Endometrium (tissue), 2 donors: ENCODE results near the gene MPHOSPH9.
"Not testable (repeated sequence)": the region's sequence is repeated elsewhere in the genome, so short reads cannot be mapped to it uniquely, and the experiment has no call there.

Source experiments
- FAIRE-seq: peaks from 2 replicates; lab custom pipeline; 2012; peaks lifted over from hg19 to GRCh38; lab: Jason Lieb, UNC
- donor health status: control.
- donor health status: control.

MPHOSPH9 gene

DNA sequence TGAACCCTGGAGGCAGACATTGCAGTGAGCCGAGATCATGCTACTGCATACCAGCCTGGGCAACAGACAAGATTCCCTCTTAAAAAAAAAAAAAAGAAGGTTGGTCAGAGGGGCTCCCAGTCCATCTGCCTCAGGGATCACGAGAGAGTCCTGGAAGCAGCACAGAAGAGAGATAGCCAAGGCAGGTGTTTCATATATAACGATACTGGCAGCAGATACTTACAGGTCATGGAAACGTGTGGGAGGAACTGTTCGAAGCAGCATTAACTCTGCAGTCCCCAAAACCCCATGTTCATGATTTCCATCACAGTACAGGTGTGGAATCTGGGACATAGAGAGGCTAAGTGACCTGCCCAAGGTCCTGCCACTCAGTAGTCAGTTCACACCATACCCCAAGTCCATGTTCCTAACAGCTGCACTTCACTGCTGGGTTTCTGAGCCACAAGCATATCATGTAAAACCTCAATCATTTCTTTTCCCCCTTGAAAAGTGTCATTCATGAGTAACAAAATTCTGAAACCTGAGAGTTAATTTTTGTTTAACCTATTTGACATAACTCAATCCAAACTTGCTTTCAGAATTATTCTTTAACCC, 22.0 kb upstream of the MPHOSPH9 start:
- no peak for FAIRE-seq

DNA sequence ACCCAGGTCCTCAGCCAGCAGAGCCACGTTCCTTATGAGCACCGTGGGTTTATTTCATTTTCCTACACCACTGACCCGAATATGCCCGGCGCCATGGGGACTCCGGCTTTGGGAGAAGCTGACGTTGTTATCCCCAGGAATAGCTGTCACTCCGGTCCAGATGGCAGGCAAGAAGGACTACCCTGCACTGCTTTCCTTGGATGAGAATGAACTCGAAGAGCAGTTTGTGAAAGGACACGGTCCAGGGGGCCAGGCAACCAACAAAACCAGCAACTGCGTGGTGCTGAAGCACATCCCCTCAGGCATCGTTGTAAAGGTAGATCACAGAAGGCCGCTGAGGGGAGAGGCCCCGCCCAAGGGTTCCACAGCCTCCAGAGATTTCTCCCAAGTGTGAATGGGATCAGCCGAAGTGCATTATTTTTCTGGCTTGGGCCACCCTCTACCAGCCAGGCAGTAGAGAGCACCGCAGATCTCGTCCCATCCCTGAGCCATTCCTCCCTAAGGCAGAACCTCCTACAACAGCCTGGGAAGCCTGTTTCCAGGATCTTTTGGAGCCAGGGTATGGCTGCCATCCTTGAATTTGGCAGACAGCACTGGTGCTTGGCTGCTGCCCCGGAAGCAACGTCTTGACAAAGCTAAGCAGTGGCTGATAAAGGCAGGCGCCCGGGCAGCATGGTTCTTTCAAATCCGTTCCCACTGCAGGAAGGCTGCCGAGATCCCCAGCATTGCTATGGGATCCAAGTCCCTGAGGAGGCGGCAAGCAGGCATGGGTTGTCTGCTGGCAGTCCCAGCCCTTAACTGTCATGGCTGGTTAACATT, 20.9 kb upstream of the MPHOSPH9 start:
- no peak for FAIRE-seq

DNA sequence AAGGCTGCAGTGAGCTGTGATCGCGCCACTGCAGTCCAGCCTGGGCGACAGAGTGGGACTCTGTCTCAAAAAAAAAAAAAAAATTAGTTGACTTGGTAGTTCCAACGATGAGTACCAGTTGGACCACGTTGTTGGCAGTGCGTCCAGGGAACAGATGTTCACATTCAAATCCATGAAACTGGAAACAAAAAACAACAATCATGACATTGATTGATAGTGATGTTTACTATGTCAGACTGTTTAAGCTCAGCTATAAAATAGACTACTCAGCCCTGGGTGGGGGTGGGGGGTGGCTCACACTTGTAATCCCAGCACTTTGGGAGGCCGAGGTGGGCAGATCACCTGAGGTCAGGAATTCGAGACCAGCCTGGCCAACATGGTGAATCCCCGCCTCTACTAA, 19.4 kb upstream of the MPHOSPH9 start:
- not testable (repeated sequence) for FAIRE-seq

DNA sequence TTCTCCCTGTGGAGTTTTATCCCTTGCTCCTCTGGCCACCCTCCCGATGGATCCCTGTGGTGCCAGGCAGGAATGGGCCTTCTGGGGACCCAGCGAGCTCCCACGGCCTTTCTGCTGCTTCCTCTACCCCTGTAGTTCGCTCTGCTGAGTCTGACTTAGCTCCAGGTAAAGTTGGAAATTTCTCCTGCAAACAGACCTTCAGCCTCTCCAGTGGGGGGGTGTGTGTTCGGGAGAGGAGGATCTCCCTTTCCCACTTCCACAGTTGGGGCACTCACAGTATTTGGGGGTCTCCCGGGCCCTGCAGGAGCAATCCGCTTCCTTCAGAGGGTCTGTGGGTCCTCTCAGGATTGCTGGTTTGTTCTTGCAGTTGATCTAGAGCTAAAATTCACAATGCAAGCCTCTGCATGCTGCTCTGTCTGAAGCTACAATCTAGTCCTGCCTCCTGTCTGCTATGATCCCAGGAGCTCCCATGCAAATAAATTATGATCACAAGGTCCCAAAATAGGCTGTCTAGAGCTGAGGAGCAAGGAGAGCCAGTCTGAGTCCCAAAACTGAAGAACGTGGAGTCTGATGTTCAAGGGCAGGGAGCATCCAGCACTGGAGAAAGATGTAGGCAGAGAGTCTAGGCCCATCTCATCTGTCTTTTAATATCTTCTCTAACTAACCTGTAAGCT, 18.6 kb upstream of the MPHOSPH9 start:
- no peak for FAIRE-seq

DNA sequence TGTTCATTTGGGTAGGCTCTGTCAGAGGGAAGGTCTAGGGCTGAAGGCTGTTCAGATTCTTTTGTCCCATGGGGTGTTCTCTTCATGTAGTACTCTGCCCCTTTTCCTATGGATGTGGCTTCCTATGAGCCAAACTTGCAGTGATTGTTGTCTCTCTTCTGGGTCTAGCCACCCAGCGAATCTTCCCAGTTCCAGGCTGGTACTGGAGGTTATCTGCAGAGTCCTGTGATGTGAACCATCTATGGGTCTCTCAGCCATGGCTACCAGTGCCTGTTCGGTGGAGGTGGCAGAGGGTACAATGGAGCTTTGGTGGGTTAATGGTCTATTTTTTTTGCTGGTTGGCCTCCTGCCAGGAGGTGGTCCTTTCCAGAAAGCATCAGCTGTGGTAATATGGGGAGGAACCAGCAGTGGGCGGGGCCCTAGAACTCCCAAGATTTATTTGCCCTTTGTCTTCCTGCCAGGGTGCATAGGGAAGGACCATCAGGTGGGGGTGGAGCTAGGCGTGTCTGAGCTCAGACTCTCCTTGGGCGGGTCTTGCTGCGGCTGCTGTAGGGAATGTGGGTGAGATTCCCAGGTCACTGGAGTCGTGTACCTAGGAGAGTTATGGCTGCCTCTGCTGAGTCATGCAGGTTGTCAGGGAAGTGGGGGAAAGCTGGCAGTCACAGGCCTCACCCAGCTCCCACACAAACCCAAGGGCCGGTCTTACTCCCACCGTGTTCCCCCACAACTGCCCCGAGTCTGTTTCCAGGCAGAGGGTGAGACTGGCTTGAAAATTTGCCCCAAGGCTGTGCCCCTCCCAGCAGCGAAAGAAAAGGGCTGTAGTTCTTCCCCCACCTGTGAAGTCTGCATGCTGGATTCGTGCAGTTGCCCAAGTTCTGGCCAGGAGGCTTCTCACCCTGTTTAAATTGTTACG, 17.8 kb upstream of the MPHOSPH9 start:
- no peak for FAIRE-seq

DNA sequence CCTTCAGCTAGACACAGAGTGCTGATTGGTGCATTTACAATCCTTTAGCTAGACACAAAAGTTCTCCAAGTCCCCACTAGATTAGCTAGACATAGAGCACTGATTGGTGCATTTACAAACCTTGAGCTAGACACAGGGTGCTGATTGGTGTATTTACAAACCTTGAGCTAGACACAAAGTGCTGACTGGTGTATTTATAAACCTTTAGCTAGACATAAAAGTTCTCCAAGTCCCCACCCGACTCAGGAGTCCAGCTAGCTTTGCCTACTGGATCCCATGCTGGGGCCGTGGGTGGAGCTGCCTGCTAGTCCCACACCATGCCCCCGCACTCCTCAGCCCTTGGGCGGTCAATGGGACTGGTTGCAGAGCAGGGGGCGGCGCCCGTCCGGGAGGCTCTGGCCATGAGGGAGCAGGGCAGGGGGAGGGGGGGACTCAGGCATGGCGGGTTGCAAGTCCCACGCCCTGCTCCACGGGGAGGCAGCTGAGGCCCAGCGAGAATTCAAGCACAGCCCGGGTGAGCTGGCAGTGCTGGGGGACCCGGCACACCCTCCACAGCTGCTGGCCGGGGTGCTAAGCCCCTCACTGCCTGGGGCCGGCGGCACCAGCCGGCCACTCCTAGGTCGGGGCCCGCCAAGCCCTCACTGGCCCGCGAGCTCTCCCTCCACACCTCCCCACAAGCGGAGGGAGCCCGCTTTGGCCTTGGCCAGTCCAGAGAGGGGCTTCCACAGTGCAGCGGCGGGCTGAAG, 16.2 kb upstream of the MPHOSPH9 start:
- FAIRE-seq = not testable (repeated sequence)

DNA sequence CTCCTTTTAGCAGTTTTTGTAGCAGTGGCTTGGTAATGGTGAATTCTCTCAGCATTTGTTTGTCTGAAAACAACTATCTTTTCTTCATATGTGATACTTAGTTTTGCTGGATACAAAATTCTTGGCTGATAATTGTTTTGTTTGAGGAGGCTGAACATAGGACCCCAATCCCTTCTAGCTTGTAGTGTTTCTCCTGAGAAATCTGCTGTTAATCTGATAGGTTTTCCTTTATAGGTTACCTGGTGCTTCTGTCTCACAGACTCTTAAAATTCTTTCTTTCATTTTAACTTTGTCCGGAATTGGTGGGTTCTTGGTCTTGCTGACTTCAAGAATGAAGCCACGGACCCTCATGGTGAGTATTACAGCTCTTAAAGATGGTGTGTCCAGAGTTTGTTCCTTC, 15.2 kb upstream of the MPHOSPH9 start:
- FAIRE-seq = not testable (repeated sequence)

DNA sequence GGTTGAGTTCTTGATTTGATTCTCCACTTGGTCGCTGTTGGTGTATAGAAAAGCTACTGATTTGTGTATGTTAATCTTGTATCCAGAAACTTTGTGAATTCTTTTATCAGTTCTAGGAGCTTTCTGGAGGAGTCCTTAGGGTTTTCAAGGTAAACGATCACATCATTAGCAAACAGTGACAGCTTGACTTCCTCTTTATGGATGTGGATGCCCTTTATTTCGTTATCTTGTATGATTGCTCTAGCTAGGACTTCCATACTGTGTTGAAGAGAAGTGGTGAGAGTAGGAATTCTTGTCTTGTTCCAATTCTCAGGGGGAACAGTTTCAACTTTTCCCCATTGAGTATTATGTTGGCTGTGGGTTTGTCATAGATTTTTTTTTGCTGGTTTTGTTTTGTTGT, 12.7 kb upstream of the MPHOSPH9 start:
- FAIRE-seq = no peak

DNA sequence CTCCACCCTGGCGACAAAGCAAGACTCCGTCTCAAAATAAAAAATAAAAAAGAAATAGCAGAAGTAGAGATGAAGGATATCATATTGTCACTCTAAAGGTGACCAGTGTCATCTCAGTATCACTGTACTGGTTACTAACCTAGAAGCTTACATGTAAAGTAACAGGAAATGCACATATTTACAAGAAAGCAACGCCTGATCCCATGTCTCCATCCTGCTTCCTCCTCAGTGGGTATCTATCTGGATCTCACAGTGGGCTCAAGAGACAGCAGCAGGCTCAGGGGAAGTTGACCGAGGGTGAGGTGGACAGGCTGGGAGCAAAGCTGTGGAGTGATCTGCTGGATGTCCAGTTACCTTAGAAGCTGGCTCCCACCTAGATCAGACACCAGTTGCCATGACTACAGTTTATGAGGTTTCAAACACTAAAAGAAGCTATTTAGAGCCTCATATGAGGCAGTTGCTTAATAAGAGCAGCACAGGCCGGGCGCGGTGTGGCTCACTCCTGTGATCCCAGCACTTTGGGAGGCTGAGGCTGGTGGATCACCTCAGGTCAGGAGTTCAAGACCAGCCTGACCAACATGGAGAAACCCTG, 10.8 kb upstream of the MPHOSPH9 start:
- FAIRE-seq = no peak

DNA sequence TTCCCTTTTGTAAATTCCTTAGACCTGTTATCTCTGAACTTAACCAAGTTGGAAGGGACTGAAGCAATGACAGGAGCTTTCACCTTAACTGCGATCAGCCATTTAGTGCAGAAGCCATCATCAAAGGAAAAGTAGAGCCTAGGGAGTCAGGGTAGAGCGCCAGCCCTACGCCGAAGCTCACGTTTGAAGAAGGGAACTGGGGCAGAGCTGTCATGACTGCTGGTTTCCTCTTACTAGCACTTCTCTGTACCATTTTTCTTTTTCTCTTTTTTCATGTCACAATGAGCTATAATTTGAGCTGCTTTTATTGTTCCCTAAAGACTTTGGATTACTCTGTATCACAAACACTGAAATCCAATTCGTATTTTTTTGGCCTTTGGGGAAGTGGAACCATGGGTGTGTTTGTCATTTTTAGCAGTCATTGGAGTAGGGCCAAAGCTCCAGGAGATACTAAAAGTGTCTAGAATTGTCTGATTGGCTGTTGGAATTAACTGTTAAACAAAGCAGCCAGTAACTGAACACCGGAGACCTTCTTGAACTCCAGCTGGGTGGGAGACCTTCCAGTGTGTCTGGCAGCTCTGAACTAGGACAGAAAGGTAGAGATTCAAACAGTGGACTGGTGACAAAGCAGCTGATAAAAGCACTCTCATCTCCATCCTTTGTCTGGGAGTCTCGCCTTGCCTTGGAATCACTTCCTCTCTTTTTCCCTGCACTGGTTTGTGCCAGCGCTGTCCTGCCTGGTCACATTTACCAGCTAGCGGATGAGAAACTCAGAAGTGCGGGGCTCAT, 9.4 kb upstream of the MPHOSPH9 start:
- FAIRE-seq = no peak

DNA sequence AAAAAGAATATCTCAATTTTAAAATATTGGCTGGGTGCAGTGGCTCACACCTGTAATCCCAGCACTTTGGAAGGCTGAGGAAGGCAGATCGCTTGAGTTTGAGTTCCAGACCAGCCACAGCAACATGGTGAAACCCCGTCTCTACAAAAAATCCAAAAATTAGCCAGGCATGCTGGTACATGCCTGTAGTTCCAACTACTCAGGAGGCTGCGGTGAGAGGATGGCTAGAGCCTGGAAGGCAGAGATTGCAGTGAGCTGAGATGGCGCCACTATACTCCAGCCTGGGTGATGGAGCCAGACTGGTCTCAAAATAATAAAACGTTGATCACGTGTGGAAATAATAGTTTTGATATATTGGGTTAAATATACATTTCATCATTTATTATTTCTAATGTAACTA, 6.0 kb upstream of the MPHOSPH9 start:
- no peak for FAIRE-seq

DNA sequence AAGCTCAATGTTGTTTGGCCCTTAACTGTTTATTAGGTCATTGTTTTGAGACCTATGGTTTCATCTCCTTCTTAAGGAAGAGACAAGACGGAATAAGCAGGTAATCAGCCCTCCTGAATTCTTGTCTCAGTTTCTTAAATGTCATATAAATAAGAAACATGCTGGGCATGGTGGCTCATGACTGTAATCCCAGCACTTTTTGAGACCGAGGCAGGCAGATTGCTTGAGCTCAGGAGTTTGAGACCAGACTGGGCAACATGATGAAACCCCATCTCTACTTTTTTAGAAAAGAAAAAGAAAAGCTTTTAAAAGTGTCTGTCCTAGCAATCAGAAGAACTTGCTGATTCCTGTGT, 5.4 kb upstream of the MPHOSPH9 start:
- FAIRE-seq = no peak

DNA sequence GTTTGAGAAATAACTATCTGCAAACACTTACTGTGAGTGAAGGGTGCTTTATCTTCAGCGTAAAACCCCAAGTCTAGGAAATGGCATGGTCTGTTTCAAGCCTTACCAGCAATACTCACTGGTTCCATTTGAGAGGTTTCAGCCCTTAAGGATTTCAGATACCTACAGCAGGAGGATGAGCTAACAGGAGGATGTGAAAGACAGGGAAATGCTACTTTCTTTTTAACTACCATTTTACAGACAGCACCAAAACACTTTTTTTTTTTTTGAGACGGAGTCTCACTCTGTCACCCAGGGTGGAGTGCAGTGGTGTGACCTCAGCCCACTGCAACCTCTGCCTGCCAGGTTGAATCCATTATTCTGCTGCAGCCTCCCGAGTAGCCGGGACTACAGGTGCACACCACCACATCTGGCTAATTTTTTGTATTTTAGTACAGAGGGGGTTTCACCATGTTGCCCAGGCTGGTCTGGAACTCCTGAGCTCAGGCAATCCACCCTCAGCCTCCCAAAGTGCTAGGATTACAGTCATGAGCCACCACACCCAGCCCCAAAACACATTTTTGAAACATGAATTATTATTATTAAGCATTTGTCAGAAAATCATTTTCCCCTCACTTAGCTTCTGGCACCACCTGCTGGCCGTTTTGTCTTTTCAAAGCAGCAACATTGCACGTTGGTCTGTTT, 4.8 kb upstream of the MPHOSPH9 start:
- FAIRE-seq = no peak

DNA sequence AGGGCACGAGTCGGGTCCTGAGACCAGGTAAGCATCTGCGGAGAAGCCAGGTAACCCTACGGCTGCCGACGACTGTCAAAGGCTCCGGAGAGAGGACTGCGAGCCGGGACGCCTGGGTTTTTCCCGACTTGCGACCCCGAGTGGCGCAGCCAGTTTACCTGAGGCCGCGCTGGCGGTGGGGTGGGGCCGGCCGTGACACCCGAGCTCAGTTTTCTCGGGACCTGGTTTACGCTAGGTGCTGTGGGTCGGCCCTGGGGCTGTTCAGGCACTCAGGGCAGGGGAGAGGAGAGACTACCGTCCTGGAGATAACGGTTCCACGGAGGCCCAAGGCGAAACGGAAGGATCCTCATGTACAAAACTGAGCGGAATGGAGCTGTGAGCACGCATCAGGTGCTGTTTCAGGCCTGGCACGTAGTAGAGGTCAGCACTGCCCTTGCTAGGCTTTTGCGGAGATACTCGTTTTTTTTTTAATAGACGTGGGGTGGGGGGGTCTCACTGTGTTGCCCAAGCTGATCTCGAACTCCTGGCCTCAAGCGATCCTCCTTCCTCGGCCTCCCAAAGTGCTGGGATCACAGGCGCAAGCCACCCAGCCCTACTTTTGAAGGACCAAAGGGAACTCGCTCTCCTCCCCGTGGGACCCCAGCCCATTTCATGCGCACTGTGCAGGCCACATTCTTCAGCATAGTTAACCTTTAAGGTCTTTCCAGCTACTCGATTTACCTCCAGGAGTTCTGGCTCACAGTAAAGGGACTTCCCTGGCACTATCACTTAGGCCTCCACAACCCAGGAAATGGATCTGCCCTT, 766 bp upstream of the MPHOSPH9 start:
- FAIRE-seq = no peak

DNA sequence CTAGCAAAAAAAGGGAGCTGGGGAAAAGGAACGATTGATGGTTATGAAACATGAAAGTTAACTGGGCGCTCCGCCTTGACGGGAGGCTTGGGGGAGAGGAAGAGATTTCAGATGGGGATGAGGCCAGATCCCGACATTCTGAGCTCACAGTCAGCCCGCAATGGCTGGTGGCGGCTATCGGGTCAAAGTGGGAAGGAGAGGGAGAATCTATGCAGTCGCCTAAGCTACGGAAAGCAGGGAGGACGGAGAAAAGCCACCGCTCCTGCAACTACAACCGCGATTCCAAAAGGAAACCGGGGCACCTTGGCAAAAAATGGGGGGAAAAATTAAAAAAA, 502 bp downstream of the MPHOSPH9 start:
- FAIRE-seq = no peak

DNA sequence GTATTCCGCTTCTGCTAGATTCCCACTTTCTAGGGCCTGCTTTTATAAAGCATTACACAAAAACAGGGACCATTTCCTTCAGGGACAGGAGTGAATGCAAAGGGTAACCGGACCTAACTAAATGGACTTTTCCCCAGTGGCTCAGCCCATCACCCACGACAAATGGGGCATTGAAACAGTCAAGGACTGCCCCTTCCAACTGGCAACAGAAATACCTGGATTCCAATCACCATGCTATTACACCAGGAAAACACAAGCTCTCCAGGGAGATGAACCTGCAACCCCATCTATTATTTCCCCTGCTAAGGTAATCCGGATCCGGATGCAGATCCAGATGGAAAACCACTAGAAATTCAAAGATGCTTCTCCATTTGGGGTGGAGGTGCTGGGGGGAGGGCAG, 1.0 kb downstream of the MPHOSPH9 start:
- FAIRE-seq = no peak

DNA sequence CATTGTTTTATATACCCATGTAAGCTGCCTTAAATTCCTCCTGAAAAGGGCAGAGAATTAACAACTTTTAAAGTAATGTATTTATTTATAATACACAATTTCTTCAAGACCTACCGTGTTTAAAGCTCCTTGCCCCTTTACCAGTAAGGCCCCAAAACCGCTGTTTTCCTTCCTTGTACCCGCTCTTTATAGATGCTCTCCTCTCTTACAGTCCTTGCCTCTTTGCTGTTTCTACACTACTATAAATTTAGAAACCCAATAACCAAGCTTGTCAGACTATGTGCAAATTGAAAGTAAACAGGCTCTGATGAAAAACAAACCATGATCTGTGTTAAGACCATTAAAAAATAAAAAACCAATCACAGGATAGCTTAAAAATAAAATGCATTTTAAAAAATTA, 3.9 kb downstream of the MPHOSPH9 start:
- no peak for FAIRE-seq

DNA sequence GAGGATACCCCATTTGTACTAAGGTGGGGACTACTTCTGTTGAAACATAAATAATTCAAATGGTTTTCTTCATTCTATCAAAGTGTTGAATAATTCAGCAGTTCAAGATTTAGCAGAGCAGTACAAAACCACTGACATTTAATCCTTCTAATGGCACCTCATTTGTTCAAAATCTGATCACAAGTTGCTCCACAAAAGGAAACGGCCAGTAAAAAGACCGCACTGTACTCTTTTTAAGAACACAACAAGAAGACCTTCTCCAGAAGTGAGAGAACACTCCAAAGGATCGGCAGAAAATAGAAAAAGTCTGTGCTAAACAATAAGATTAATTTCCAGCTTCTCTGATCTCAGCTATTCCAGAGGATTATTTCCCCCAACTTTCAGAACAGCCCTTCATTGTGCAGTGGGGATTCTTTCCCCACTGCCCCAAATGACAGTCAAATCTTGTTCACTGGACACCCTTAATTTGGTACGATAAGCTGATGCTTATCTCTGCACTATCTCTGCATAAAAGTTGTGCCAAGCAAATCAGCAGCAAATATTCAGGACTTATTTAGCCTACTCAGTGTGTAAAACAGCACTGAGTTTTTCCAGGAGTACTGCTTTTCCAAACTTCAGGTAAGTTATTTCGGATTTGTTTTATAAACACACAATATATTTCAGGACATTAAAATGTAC, 5.2 kb downstream of the MPHOSPH9 start:
- no peak for FAIRE-seq

DNA sequence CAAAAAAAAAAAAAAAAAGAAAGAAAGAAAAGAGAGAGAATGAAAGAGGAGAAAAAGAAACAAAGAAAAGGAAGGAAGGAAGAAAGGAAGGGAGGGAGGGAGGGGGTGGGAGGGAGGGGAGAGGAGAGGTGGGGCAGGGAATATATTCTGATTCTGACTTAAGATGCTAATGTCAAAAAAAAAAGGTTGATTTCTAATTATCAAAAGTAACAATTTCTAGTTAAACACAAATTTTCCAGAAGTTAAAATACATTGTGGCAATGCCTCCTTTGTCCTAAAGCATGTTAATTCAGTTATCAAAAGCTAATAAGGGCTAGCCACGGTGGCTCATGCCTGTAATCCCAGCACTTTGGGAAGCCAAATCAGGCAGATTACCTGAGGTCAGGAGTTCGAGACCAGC, 7.5 kb downstream of the MPHOSPH9 start:
- no peak for FAIRE-seq
